ENCODE results near the gene LDLRAD4. TPM values are rescaled to one million over a fixed set of nuclear protein-coding genes. Genes with fewer than 3 reads are reported as not detected.
"Not testable (repeated sequence)": the region's sequence is repeated elsewhere in the genome, so short reads cannot be mapped to it uniquely, and the experiment has no call there.

LDLRAD4 gene
- total and polyA plus RNA-seq, 2 donors = 46.9 to 80.0 TPM

- Histone ChIP-seq H3K27me3 (ENCODE audit: control insufficient read depth in 2 of 2, insufficient read depth in 1 of 2, low read length in 1 of 2) (no peaks in the 10 kb centered on the region), H3K36me3 (ENCODE audit: control insufficient read depth in 2 of 2, insufficient read depth in 2 of 2, low read length in 1 of 2) (peaks cover 22 to 26% of the 10 kb centered on the region in 2 donors), H3K27ac (ENCODE audit: low read depth in 1 of 2, low read length in 1 of 2) (no peak overlapping the region), H3K9me3 (ENCODE audit: control insufficient read depth in 2 of 2, insufficient read depth in 1 of 2, low read length in 1 of 2) (peaks cover 0 to 2% of the 10 kb centered on the region in 2 donors), H3K4me1 (ENCODE audit: control insufficient read depth in 2 of 2, insufficient read depth in 2 of 2, low read length in 2 of 2) (peaks cover 19 to 29% of the 10 kb centered on the region in 2 donors), H3K4me3 (ENCODE audit: low read length in 2 of 2) (no peak overlapping the region)
- DNase-seq (ENCODE audit: low read depth in 6 of 9, low spot score in 9 of 9) = no peak
- WGBS = 92% methylated on average over 18 of the region's 18 CpGs
Observed at GRCh38 chr18:13256444-13257305, 38.1 kb downstream of the LDLRAD4 start.

GRCh38 chr18:13257361-13257980 lies 38.9 kb downstream of the LDLRAD4 start:
- no peak for DNase-seq (ENCODE audit: low read depth in 6 of 9, low spot score in 9 of 9)
- H3K27ac ChIP-seq (ENCODE audit: low read depth in 1 of 2, low read length in 1 of 2) = no peak overlapping the region
- H3K4me3 ChIP-seq (ENCODE audit: low read length in 2 of 2) = no peak overlapping the region
- peaks cover 19 to 34% of the 10 kb centered on the region in 2 donors for H3K4me1 ChIP-seq (ENCODE audit: control insufficient read depth in 2 of 2, insufficient read depth in 2 of 2, low read length in 2 of 2)
- peaks cover 19 to 26% of the 10 kb centered on the region in 2 donors for H3K36me3 ChIP-seq (ENCODE audit: control insufficient read depth in 2 of 2, insufficient read depth in 2 of 2, low read length in 1 of 2)
- WGBS = 93% methylated on average over 8 of the region's 8 CpGs
- H3K27me3 ChIP-seq (ENCODE audit: control insufficient read depth in 2 of 2, insufficient read depth in 1 of 2, low read length in 1 of 2) = no peaks in the 10 kb centered on the region
- H3K9me3 ChIP-seq (ENCODE audit: control insufficient read depth in 2 of 2, insufficient read depth in 1 of 2, low read length in 1 of 2) = peaks cover 0 to 5% of the 10 kb centered on the region in 2 donors

- no peak overlapping the region for H3K4me3 ChIP-seq (ENCODE audit: low read length in 2 of 2)
- H3K27ac ChIP-seq (ENCODE audit: low read depth in 1 of 2, low read length in 1 of 2) = no peak overlapping the region
- H3K36me3 ChIP-seq (ENCODE audit: control insufficient read depth in 2 of 2, insufficient read depth in 2 of 2, low read length in 1 of 2) = peaks cover 10 to 14% of the 10 kb centered on the region in 2 donors
- peaks cover 19 to 32% of the 10 kb centered on the region in 2 donors for H3K4me1 ChIP-seq (ENCODE audit: control insufficient read depth in 2 of 2, insufficient read depth in 2 of 2, low read length in 2 of 2)
- no peaks in the 10 kb centered on the region for H3K27me3 ChIP-seq (ENCODE audit: control insufficient read depth in 2 of 2, insufficient read depth in 1 of 2, low read length in 1 of 2)
- 93% methylated on average over 6 of the region's 6 CpGs for WGBS
- H3K9me3 ChIP-seq (ENCODE audit: control insufficient read depth in 2 of 2, insufficient read depth in 1 of 2, low read length in 1 of 2) = peaks cover 0 to 5% of the 10 kb centered on the region in 2 donors
- no peak for DNase-seq (ENCODE audit: low read depth in 6 of 9, low spot score in 9 of 9)
Observed at GRCh38 chr18:13258921-13259320, 40.4 kb downstream of the LDLRAD4 start.

GRCh38 chr18:13259701-13260100 lies 41.1 kb downstream of the LDLRAD4 start:
- no peaks in the 10 kb centered on the region for H3K27me3 ChIP-seq (ENCODE audit: control insufficient read depth in 2 of 2, insufficient read depth in 1 of 2, low read length in 1 of 2)
- no peak overlapping the region for H3K27ac ChIP-seq (ENCODE audit: low read depth in 1 of 2, low read length in 1 of 2)
- no peak overlapping the region for H3K4me3 ChIP-seq (ENCODE audit: low read length in 2 of 2)
- H3K36me3 ChIP-seq (ENCODE audit: control insufficient read depth in 2 of 2, insufficient read depth in 2 of 2, low read length in 1 of 2) = peaks cover 4 to 8% of the 10 kb centered on the region in 2 donors
- peaks cover 0 to 5% of the 10 kb centered on the region in 2 donors for H3K9me3 ChIP-seq (ENCODE audit: control insufficient read depth in 2 of 2, insufficient read depth in 1 of 2, low read length in 1 of 2)
- 74% methylated on average over 7 of the region's 7 CpGs for WGBS
- no peak for DNase-seq (ENCODE audit: low read depth in 6 of 9, low spot score in 9 of 9)
- H3K4me1 ChIP-seq (ENCODE audit: control insufficient read depth in 2 of 2, insufficient read depth in 2 of 2, low read length in 2 of 2) = peaks cover 24 to 32% of the 10 kb centered on the region in 2 donors

- DNase-seq (ENCODE audit: low read depth in 6 of 9, low spot score in 9 of 9) = no peak
- Histone ChIP-seq H3K4me3 (ENCODE audit: low read length in 2 of 2) (no peak overlapping the region), H3K27ac (ENCODE audit: low read depth in 1 of 2, low read length in 1 of 2) (no peak overlapping the region), H3K4me1 (ENCODE audit: control insufficient read depth in 2 of 2, insufficient read depth in 2 of 2, low read length in 2 of 2) (peaks cover 25 to 39% of the 10 kb centered on the region in 2 donors), H3K9me3 (ENCODE audit: control insufficient read depth in 2 of 2, insufficient read depth in 1 of 2, low read length in 1 of 2) (peaks cover 0 to 5% of the 10 kb centered on the region in 2 donors), H3K36me3 (ENCODE audit: control insufficient read depth in 2 of 2, insufficient read depth in 2 of 2, low read length in 1 of 2) (peaks cover 4% of the 10 kb centered on the region in 2 donors), H3K27me3 (ENCODE audit: control insufficient read depth in 2 of 2, insufficient read depth in 1 of 2, low read length in 1 of 2) (no peaks in the 10 kb centered on the region)
- 69% methylated on average over 8 of the region's 8 CpGs for WGBS
Observed at GRCh38 chr18:13260197-13260934, 41.8 kb downstream of the LDLRAD4 start.

- Histone ChIP-seq H3K9me3 (ENCODE audit: control insufficient read depth in 2 of 2, insufficient read depth in 1 of 2, low read length in 1 of 2) (peaks cover 0 to 5% of the 10 kb centered on the region in 2 donors), H3K27ac (ENCODE audit: low read depth in 1 of 2, low read length in 1 of 2) (peak overlapping the region; percentile 3 to 6), H3K4me1 (ENCODE audit: control insufficient read depth in 2 of 2, insufficient read depth in 2 of 2, low read length in 2 of 2) (peaks cover 29 to 46% of the 10 kb centered on the region in 2 donors), H3K36me3 (ENCODE audit: control insufficient read depth in 2 of 2, insufficient read depth in 2 of 2, low read length in 1 of 2) (peaks cover 3 to 4% of the 10 kb centered on the region in 2 donors), H3K27me3 (ENCODE audit: control insufficient read depth in 2 of 2, insufficient read depth in 1 of 2, low read length in 1 of 2) (no peaks in the 10 kb centered on the region), H3K4me3 (ENCODE audit: low read length in 2 of 2) (no peak overlapping the region)
- no peak for DNase-seq (ENCODE audit: low read depth in 6 of 9, low spot score in 9 of 9)
- WGBS = 94% methylated on average over 12 of the region's 12 CpGs
Observed at GRCh38 chr18:13260935-13261640, 42.5 kb downstream of the LDLRAD4 start.

GRCh38 chr18:13261661-13262357 lies 43.2 kb downstream of the LDLRAD4 start:
- Histone ChIP-seq H3K27me3 (ENCODE audit: control insufficient read depth in 2 of 2, insufficient read depth in 1 of 2, low read length in 1 of 2) (no peaks in the 10 kb centered on the region), H3K9me3 (ENCODE audit: control insufficient read depth in 2 of 2, insufficient read depth in 1 of 2, low read length in 1 of 2) (peaks cover 0 to 5% of the 10 kb centered on the region in 2 donors), H3K27ac (ENCODE audit: low read depth in 1 of 2, low read length in 1 of 2) (peak overlapping the region in 1 of 2 donors; percentile 6), H3K36me3 (ENCODE audit: control insufficient read depth in 2 of 2, insufficient read depth in 2 of 2, low read length in 1 of 2) (peaks cover 5 to 7% of the 10 kb centered on the region in 2 donors), H3K4me3 (ENCODE audit: low read length in 2 of 2) (no peak overlapping the region), H3K4me1 (ENCODE audit: control insufficient read depth in 2 of 2, insufficient read depth in 2 of 2, low read length in 2 of 2) (peaks cover 35 to 54% of the 10 kb centered on the region in 2 donors)
- peak in 3 of 9 donors; percentile 40 to 54 (median 40) for DNase-seq (ENCODE audit: low read depth in 6 of 9, low spot score in 9 of 9)
- WGBS = 79% methylated on average over 26 of the region's 26 CpGs

GRCh38 chr18:13262358-13262680 lies 43.8 kb downstream of the LDLRAD4 start:
- not testable (repeated sequence) for H3K9me3 ChIP-seq (ENCODE audit: control insufficient read depth in 2 of 2, insufficient read depth in 1 of 2, low read length in 1 of 2); H3K4me3 ChIP-seq (ENCODE audit: low read length in 2 of 2); H3K36me3 ChIP-seq (ENCODE audit: control insufficient read depth in 2 of 2, insufficient read depth in 2 of 2, low read length in 1 of 2); DNase-seq (ENCODE audit: low read depth in 6 of 9, low spot score in 9 of 9); H3K27me3 ChIP-seq (ENCODE audit: control insufficient read depth in 2 of 2, insufficient read depth in 1 of 2, low read length in 1 of 2); H3K27ac ChIP-seq (ENCODE audit: low read depth in 1 of 2, low read length in 1 of 2)
- WGBS = 94% methylated on average over 33 of the region's 33 CpGs
- peaks cover 40 to 57% of the 10 kb centered on the region in 2 donors for H3K4me1 ChIP-seq (ENCODE audit: control insufficient read depth in 2 of 2, insufficient read depth in 2 of 2, low read length in 2 of 2)
